Measurements from ENCODE around the gene KRTAP5-8. TPM values are rescaled to one million over a fixed set of nuclear protein-coding genes. Genes with fewer than 3 reads are reported as not detected.
A peak's percentile ranks its signal among the peaks of the same experiment; 100 is the strongest.
"Not testable (repeated sequence)": the region's sequence is repeated elsewhere in the genome, so short reads cannot be mapped to it uniquely, and the experiment has no call there.

The KRTAP5-8 gene
- total and polyA plus RNA-seq, 2 donors (not counting 1 experiment from before 2014, with no cell fraction given), result not detected

DNA sequence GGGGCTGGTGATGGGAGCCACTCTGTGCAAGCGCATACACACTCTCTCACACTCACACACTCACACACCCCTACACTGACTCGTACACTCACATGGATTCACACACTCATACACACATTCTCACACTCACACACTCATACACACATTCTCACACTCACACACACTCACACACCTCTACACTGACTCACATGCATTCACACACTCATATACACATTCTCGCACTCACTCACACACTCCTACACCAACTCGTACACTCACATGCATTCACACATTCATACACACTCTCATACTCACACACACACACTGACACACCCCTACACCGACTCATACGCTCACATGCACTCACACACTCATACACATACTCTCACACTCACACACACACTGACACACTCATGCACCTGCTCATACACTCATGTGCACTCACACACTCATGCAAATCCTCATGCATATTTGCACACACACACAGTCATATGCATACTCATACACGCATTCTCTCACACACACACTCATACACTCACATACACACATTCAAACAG, 39.7 kb downstream of the KRTAP5-8 start:
- no peak overlapping the region for H3K4me3 ChIP-seq (replicated peaks in 1 of 4; ENCODE audit: control extremely low read depth in 1 of 4, insufficient read depth in 1 of 4, low read depth in 3 of 4, low read length in 4 of 4)
- H3K27me3 ChIP-seq (ENCODE audit: control insufficient read depth, insufficient read depth, low read length), result no peaks in the 10 kb centered on the region
- no peak for TF ChIP-seq EZH2 (IDR thresholded peaks at IDR 0.05; ENCODE audit: low read length, missing control alignments)
- TF ChIP-seq, protein P1, sequence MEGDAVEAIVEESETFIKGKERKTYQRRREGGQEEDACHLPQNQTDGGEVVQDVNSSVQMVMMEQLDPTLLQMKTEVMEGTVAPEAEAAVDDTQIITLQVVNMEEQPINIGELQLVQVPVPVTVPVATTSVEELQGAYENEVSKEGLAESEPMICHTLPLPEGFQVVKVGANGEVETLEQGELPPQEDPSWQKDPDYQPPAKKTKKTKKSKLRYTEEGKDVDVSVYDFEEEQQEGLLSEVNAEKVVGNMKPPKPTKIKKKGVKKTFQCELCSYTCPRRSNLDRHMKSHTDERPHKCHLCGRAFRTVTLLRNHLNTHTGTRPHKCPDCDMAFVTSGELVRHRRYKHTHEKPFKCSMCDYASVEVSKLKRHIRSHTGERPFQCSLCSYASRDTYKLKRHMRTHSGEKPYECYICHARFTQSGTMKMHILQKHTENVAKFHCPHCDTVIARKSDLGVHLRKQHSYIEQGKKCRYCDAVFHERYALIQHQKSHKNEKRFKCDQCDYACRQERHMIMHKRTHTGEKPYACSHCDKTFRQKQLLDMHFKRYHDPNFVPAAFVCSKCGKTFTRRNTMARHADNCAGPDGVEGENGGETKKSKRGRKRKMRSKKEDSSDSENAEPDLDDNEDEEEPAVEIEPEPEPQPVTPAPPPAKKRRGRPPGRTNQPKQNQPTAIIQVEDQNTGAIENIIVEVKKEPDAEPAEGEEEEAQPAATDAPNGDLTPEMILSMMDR (conservative IDR thresholded peaks at IDR 0.05 in 1 of 2, IDR thresholded peaks at IDR 0.05 in 1 of 2; ENCODE audit: low read depth in 1 of 2, low read length in 2 of 2), result no peak
- no peaks in the 10 kb centered on the region for H3K4me1 ChIP-seq (ENCODE audit: control insufficient read depth, extremely low read depth, insufficient read depth, low read length)
- no peak overlapping the region for H3K27ac ChIP-seq (ENCODE audit: insufficient read depth, low read length)
- no peak overlapping the region for H3K9ac ChIP-seq (ENCODE audit: insufficient read depth, low read length)
- H3K4me2 ChIP-seq (ENCODE audit: extremely low read depth, insufficient read depth, low read length), result no peak overlapping the region
- no peaks in the 10 kb centered on the region for H3K9me3 ChIP-seq (ENCODE audit: control insufficient read depth, insufficient read depth, low read depth, low read length)
- H3K36me3 ChIP-seq (ENCODE audit: control insufficient read depth, insufficient read depth, low read length), result no peaks in the 10 kb centered on the region
- DNase-seq (ENCODE audit: low read depth in 2 of 2), result no peak
- H4K20me1 ChIP-seq (ENCODE audit: control insufficient read depth, extremely low read depth, insufficient read depth, low read length), result no peaks in the 10 kb centered on the region
- H3K79me2 ChIP-seq (ENCODE audit: control insufficient read depth, insufficient read depth, low read length), result no peaks in the 10 kb centered on the region
- H2AFZ ChIP-seq (ENCODE audit: low read length), result no peak overlapping the region

DNA sequence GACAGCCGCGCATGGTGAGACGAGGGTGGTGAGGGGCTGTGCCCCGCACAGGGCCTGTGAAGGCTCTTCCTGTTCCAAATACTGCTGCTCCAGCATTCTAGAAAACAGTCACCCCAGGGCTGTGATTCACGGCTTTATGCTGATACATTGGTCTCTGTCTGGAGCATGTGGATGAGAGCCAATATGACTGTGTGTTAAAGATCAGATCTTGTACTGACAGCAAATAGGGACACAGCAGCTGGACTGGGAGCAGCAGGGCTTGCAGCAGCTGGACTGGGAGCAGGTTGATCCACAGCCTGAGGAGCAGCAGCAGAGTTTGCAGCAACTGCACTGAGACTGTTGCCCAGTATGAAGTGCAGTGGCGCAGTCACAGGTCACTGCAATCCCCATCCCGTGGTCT, 41.7 kb downstream of the KRTAP5-8 start:
- not testable (repeated sequence) for DNase-seq (ENCODE audit: low read depth in 2 of 2); H3K4me2 ChIP-seq (ENCODE audit: extremely low read depth, insufficient read depth, low read length); H2AFZ ChIP-seq (ENCODE audit: low read length); H3K4me3 ChIP-seq (replicated peaks in 1 of 4; ENCODE audit: control extremely low read depth in 1 of 4, insufficient read depth in 1 of 4, low read depth in 3 of 4, low read length in 4 of 4); H3K27ac ChIP-seq (ENCODE audit: insufficient read depth, low read length); H3K9me3 ChIP-seq (ENCODE audit: control insufficient read depth, insufficient read depth, low read depth, low read length); H4K20me1 ChIP-seq (ENCODE audit: control insufficient read depth, extremely low read depth, insufficient read depth, low read length); H3K36me3 ChIP-seq (ENCODE audit: control insufficient read depth, insufficient read depth, low read length); H3K79me2 ChIP-seq (ENCODE audit: control insufficient read depth, insufficient read depth, low read length); H3K4me1 ChIP-seq (ENCODE audit: control insufficient read depth, extremely low read depth, insufficient read depth, low read length); H3K9ac ChIP-seq (ENCODE audit: insufficient read depth, low read length); H3K27me3 ChIP-seq (ENCODE audit: control insufficient read depth, insufficient read depth, low read length)

DNA sequence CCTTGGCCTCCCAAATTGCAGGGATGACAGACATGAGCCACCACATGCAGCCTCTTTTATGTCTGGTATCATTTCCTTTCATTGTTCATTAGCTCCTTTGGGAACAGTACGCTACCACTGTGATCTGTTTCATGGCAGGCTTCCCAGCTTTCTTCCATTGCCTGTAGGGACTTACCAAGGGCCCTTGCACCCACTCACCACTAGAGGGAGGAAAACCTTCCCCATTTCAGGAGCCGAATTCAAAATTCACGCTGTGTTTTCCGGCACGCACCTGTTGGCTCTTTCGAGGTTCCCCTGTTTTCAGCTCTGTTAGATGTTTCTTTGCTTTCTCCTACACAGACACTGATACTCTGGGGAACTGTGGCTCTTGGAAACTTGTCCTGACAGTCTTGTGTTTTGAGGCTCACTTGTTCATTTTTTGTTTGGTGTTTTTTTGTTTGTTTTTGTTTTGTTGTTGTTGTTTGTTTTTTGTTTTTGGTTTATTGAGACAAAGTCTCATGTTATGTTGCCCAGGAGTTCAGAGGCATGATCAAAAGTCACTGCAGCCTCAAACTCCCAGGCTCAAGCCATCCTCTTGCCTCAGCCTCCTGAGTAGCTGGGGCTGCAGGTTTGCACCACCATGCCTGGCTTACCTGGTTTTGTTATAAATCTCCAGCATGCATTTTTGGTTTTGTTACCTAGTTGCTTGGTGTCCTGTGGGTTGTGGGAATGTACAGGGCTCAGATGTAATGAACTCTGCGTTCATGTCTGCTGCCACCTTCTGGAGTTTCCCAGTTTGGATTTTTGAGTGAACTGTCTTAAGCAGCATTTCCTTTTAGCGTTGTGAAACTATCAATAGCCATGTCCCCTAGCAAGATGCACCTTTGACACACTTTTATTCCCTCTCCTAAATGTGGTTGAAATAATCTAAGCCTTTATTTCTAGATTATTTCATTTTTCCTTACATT, 42.5 kb downstream of the KRTAP5-8 start:
- TF ChIP-seq, protein P1 (conservative IDR thresholded peaks at IDR 0.05 in 1 of 2, IDR thresholded peaks at IDR 0.05 in 1 of 2; ENCODE audit: low read depth in 1 of 2, low read length in 2 of 2), result peak; percentile 87 to 97
- TF ChIP-seq EZH2 (IDR thresholded peaks at IDR 0.05; ENCODE audit: low read length, missing control alignments), result no peak
- no peaks in the 10 kb centered on the region for H4K20me1 ChIP-seq (ENCODE audit: control insufficient read depth, extremely low read depth, insufficient read depth, low read length)
- H3K4me1 ChIP-seq (ENCODE audit: control insufficient read depth, extremely low read depth, insufficient read depth, low read length), result no peaks in the 10 kb centered on the region
- H3K9ac ChIP-seq (ENCODE audit: insufficient read depth, low read length), result no peak overlapping the region
- no peak overlapping the region for H3K4me3 ChIP-seq (replicated peaks in 1 of 4; ENCODE audit: control extremely low read depth in 1 of 4, insufficient read depth in 1 of 4, low read depth in 3 of 4, low read length in 4 of 4)
- no peak overlapping the region for H2AFZ ChIP-seq (ENCODE audit: low read length)
- peak; percentile 64 to 75 for DNase-seq (ENCODE audit: low read depth in 2 of 2)
- no peaks in the 10 kb centered on the region for H3K27me3 ChIP-seq (ENCODE audit: control insufficient read depth, insufficient read depth, low read length)
- no peaks in the 10 kb centered on the region for H3K36me3 ChIP-seq (ENCODE audit: control insufficient read depth, insufficient read depth, low read length)
- no peak overlapping the region for H3K27ac ChIP-seq (ENCODE audit: insufficient read depth, low read length)
- H3K9me3 ChIP-seq (ENCODE audit: control insufficient read depth, insufficient read depth, low read depth, low read length), result no peaks in the 10 kb centered on the region
- H3K79me2 ChIP-seq (ENCODE audit: control insufficient read depth, insufficient read depth, low read length), result no peaks in the 10 kb centered on the region
- no peak overlapping the region for H3K4me2 ChIP-seq (ENCODE audit: extremely low read depth, insufficient read depth, low read length)

Measured in fibroblast of lung (primary cell).